WTC11 (cell line): ENCODE results near the gene WNT10A.

Source experiments
- CTCF ChIP-seq: fragments of 200-600 bp; IDR thresholded peaks from 2 replicates; pipeline ENCODE4 v1.8.0; 2022; ENCODE audit warnings: antibody characterized with exemption
- PREB ChIP-seq: sonication (generic); formaldehyde crosslinking; IDR thresholded peaks from 2 replicates; pipeline ENCODE4 v1.8.1; 2022; ENCODE audit warnings: mild to moderate bottlenecking, missing genetic modification reagents, moderate library complexity, borderline replicate concordance
- SMAD3 ChIP-seq: sonication (generic); formaldehyde crosslinking; IDR thresholded peaks from 2 replicates; pipeline ENCODE4 v1.8.0; 2022; ENCODE audit warnings: missing genetic modification reagents, mild to moderate bottlenecking, borderline replicate concordance

GRCh38 chr2:218895759-218896500 lies 15.3 kb downstream of the WNT10A start:
- TF ChIP-seq SMAD3 (CRISPR knock-in tag) (no peak), CTCF (no peak), PREB (CRISPR knock-in tag) (no peak)
